ENCODE results near the gene HOXA1. TPM values are rescaled to one million over a fixed set of nuclear protein-coding genes. Genes with fewer than 3 reads are reported as not detected.
"Not testable (repeated sequence)": the region's sequence is repeated elsewhere in the genome, so short reads cannot be mapped to it uniquely, and the experiment has no call there.

The HOXA1 gene
- total RNA-seq, 4 donors from 2014 or later: 0.17 to 1.4 (median 0.56) TPM

- Histone ChIP-seq H3K4me3 (no peak overlapping the region), H3K27ac (replicated peaks in 1 of 4) (no peak overlapping the region), H3K27me3 (no peaks in the 10 kb centered on the region), H3K36me3 (no peaks in the 10 kb centered on the region), H3K9me3 (no peaks in the 10 kb centered on the region), H3K4me1 (peaks cover 0 to 13% (median 6%) of the 10 kb centered on the region in 4 donors)
- intact Hi-C loops (cut with DNase I): loop anchor here (10.0 kb wide), 1 partner anchor 168 kb away; no protein-coding TSS in a partner anchor
- DNase-seq (ENCODE audit: extremely low spot score): no peak
- TF ChIP-seq EP300 (IDR thresholded peaks at IDR 0.05): no peak
- no peak for TF ChIP-seq POLR2AphosphoS5 (IDR thresholded peaks at IDR 0.05)
- TF ChIP-seq CTCF (IDR thresholded peaks at IDR 0.05): no peak
- no peak for TF ChIP-seq POLR2A (IDR thresholded peaks at IDR 0.05; ENCODE audit: low read depth)
- 94% methylated on average over 4 of the region's 4 CpGs for WGBS
Measured at GRCh38 chr7:27062946-27063345, 32.9 kb downstream of the HOXA1 start.

- Histone ChIP-seq H3K4me1 (no peaks in the 10 kb centered on the region), H3K4me3 (no peak overlapping the region), H3K27ac (replicated peaks in 1 of 4) (no peak overlapping the region), H3K36me3 (no peaks in the 10 kb centered on the region), H3K9me3 (no peaks in the 10 kb centered on the region), H3K27me3 (no peaks in the 10 kb centered on the region)
- no peak for DNase-seq (ENCODE audit: extremely low spot score)
- intact Hi-C loops (cut with DNase I): no loop called here
- 70% methylated on average over 3 of the region's 3 CpGs for WGBS
- TF ChIP-seq EP300 (IDR thresholded peaks at IDR 0.05) (no peak), POLR2A (IDR thresholded peaks at IDR 0.05; ENCODE audit: low read depth) (no peak), CTCF (IDR thresholded peaks at IDR 0.05) (no peak), POLR2AphosphoS5 (IDR thresholded peaks at IDR 0.05) (no peak)
Measured at GRCh38 chr7:27053153-27053552, 42.6 kb downstream of the HOXA1 start.

GRCh38 chr7:27051451-27051850 is 44.3 kb downstream of the HOXA1 start:
- intact Hi-C loops (cut with DNase I): no loop called here
- no peaks in the 10 kb centered on the region for H3K4me1 ChIP-seq
- H3K27me3 ChIP-seq: no peaks in the 10 kb centered on the region
- H3K27ac ChIP-seq (replicated peaks in 1 of 4): no peak overlapping the region
- WGBS: 95% methylated on average over 4 of the region's 4 CpGs
- DNase-seq (ENCODE audit: extremely low spot score): no peak
- no peaks in the 10 kb centered on the region for H3K9me3 ChIP-seq
- H3K36me3 ChIP-seq: no peaks in the 10 kb centered on the region
- TF ChIP-seq CTCF (IDR thresholded peaks at IDR 0.05) (no peak), POLR2AphosphoS5 (IDR thresholded peaks at IDR 0.05) (no peak), EP300 (IDR thresholded peaks at IDR 0.05) (no peak), POLR2A (IDR thresholded peaks at IDR 0.05; ENCODE audit: low read depth) (no peak)
- H3K4me3 ChIP-seq: no peak overlapping the region

GRCh38 chr7:27048438-27048837 is 47.4 kb downstream of the HOXA1 start:
- Histone ChIP-seq H3K9me3 (no peaks in the 10 kb centered on the region), H3K27ac (replicated peaks in 1 of 4) (no peak overlapping the region), H3K4me1 (no peaks in the 10 kb centered on the region), H3K27me3 (no peaks in the 10 kb centered on the region), H3K36me3 (no peaks in the 10 kb centered on the region), H3K4me3 (no peak overlapping the region)
- 86% methylated on average over 8 of the region's 10 CpGs for WGBS
- TF ChIP-seq POLR2AphosphoS5 (IDR thresholded peaks at IDR 0.05) (no peak), EP300 (IDR thresholded peaks at IDR 0.05) (no peak), POLR2A (IDR thresholded peaks at IDR 0.05; ENCODE audit: low read depth) (no peak), CTCF (IDR thresholded peaks at IDR 0.05) (no peak)
- intact Hi-C loops (cut with DNase I): no loop called here
- DNase-seq (ENCODE audit: extremely low spot score): no peak

- DNase-seq (ENCODE audit: extremely low spot score): no peak
- intact Hi-C loops (cut with DNase I): no loop called here
- 77% methylated on average over 7 of the region's 7 CpGs for WGBS
- TF ChIP-seq CTCF (IDR thresholded peaks at IDR 0.05) (no peak), POLR2AphosphoS5 (IDR thresholded peaks at IDR 0.05) (no peak), POLR2A (IDR thresholded peaks at IDR 0.05; ENCODE audit: low read depth) (no peak), EP300 (IDR thresholded peaks at IDR 0.05) (no peak)
- Histone ChIP-seq H3K27me3 (no peaks in the 10 kb centered on the region), H3K27ac (replicated peaks in 1 of 4) (no peak overlapping the region), H3K9me3 (no peaks in the 10 kb centered on the region), H3K4me3 (no peak overlapping the region), H3K36me3 (no peaks in the 10 kb centered on the region), H3K4me1 (no peaks in the 10 kb centered on the region)
Measured at GRCh38 chr7:27046854-27047549, 48.8 kb downstream of the HOXA1 start.

GRCh38 chr7:27045972-27046371 is 49.8 kb downstream of the HOXA1 start:
- H3K27ac ChIP-seq (replicated peaks in 1 of 4); DNase-seq (ENCODE audit: extremely low spot score); H3K27me3 ChIP-seq; H3K4me3 ChIP-seq; H3K9me3 ChIP-seq; H3K36me3 ChIP-seq; intact Hi-C loops (cut with DNase I); H3K4me1 ChIP-seq: not testable (repeated sequence)
- WGBS: 93% methylated on average over 1 of the region's 4 CpGs

GRCh38 chr7:27045066-27045465 is 50.7 kb downstream of the HOXA1 start:
- H3K4me1 ChIP-seq; H3K27me3 ChIP-seq; H3K9me3 ChIP-seq; DNase-seq (ENCODE audit: extremely low spot score); H3K4me3 ChIP-seq; intact Hi-C loops (cut with DNase I); H3K27ac ChIP-seq (replicated peaks in 1 of 4); H3K36me3 ChIP-seq: not testable (repeated sequence)
- WGBS: no CpG with 5 or more reads among the region's 28 CpGs

Data from esophagus muscularis mucosa (tissue), 4 donors.